HFF-Myc (cell line): ENCODE results near the gene PLXNA1.

Experiments used
- DNase-seq: peaks from one replicate; pipeline ENCODE4 v3.0.0-alpha.2; 2011; ENCODE audit warnings: low read depth; ENCODE audit errors: extremely low read depth
- H3K4me3 ChIP-seq: replicated peaks from 2 replicates; pipeline ENCODE4 v1.5.1; 2011; ENCODE audit warnings: low read depth, mild to moderate bottlenecking, control low read depth, low read length
- CTCF ChIP-seq: IDR thresholded peaks from 2 replicates; pipeline ENCODE4 v1.5.1; 2012; ENCODE audit warnings: mild to moderate bottlenecking, low read depth, low read length, control low read depth; ENCODE audit errors: missing control alignments

The PLXNA1 gene

GRCh38 chr3:126937973-126938372 is 44.9 kb upstream of the PLXNA1 start:
- no peak overlapping the region for H3K4me3 ChIP-seq
- DNase-seq = no peak
- no peak for TF ChIP-seq CTCF

- no peak for DNase-seq
- no peak overlapping the region for H3K4me3 ChIP-seq
- no peak for TF ChIP-seq CTCF
Measured at GRCh38 chr3:126938520-126939337, 44.2 kb upstream of the PLXNA1 start.

- no peak for DNase-seq
- no peak for TF ChIP-seq CTCF
- no peak overlapping the region for H3K4me3 ChIP-seq
Measured at GRCh38 chr3:126939338-126939718, 43.6 kb upstream of the PLXNA1 start.

- H3K4me3 ChIP-seq = no peak overlapping the region
- TF ChIP-seq CTCF = no peak
- DNase-seq = no peak
Measured at GRCh38 chr3:126939733-126940132, 43.2 kb upstream of the PLXNA1 start.

- H3K4me3 ChIP-seq = no peak overlapping the region
- TF ChIP-seq CTCF = no peak
- DNase-seq = no peak
Measured at GRCh38 chr3:126941721-126942270, 41.1 kb upstream of the PLXNA1 start.

- no peak for TF ChIP-seq CTCF
- no peak for DNase-seq
- H3K4me3 ChIP-seq = no peak overlapping the region
Measured at GRCh38 chr3:126944089-126944965, 38.6 kb upstream of the PLXNA1 start.
